Thoracic aorta (tissue), 2 donors: ENCODE data around the gene CDK5. TPM values are rescaled to one million over a fixed set of nuclear protein-coding genes. Genes with fewer than 3 reads are reported as not detected.

Source experiments
- ATAC-seq: fragments of 150-250 bp; one replicate; pipeline ENCODE4 v1.8.0; 2017; ENCODE audit warnings: low read depth; ENCODE audit not compliant: insufficient number of reproducible peaks, low FRiP score
- DNase-seq: peaks from one replicate; pipeline ENCODE4 v3.0.0-alpha.2; 2020; ENCODE audit warnings: low spot score
- H3K27ac ChIP-seq, 2 donors: fragments of 200-600 bp; sonication (generic); 1 replicate in 1 of 2; 2 replicates in 1 of 2; pipeline ENCODE4 v1.5.1; 2016; ENCODE audit warnings: mild to moderate bottlenecking in 2 of 2, moderate library complexity in 2 of 2
- H3K27me3 ChIP-seq: fragments of 200-600 bp; sonication (generic); replicated peaks from 2 replicates; pipeline ENCODE4 v1.6.0; 2016; ENCODE audit warnings: mild to moderate bottlenecking; ENCODE audit not compliant: insufficient read depth
- H3K36me3 ChIP-seq: fragments of 200-600 bp; sonication (generic); one replicate; pipeline ENCODE4 v1.5.1; 2016
- H3K4me1 ChIP-seq, 2 donors: fragments of 200-600 bp; sonication (generic); 1 replicate in 1 of 2; 2 replicates in 1 of 2; pipeline versions ENCODE4 v1.5.1 to v1.6.0; 2016; ENCODE audit warnings: low read depth in 2 of 2, mild to moderate bottlenecking in 1 of 2; ENCODE audit not compliant: control insufficient read depth in 1 of 2
- H3K4me3 ChIP-seq: fragments of 200-600 bp; sonication (generic); 2 replicates; pipeline ENCODE4 v1.5.1; 2016; ENCODE audit warnings: mild to moderate bottlenecking
- H3K9me3 ChIP-seq: fragments of 200-600 bp; sonication (generic); 2 replicates; pipeline ENCODE4 v1.5.1; 2016
- total RNA-seq, 2 donors: library from RNA; depleted of rRNA; stranded (reverse); fragments of >200 nt; gene quantifications; one replicate each; pipeline versions ENCODE4 v1.1.0 to v1.2.3, GENCODE V29; 2016
- TF ChIP-seq, protein P1 (sequence below): fragments of 200-600 bp; sonication (generic); IDR thresholded peaks from one replicate; pipeline ENCODE4 v1.5.1; 2019; ENCODE audit warnings: antibody characterized with exemption

CDK5 gene
- total RNA-seq, 2 donors from 2014 or later = 1.8 to 3.1 TPM

DNA sequence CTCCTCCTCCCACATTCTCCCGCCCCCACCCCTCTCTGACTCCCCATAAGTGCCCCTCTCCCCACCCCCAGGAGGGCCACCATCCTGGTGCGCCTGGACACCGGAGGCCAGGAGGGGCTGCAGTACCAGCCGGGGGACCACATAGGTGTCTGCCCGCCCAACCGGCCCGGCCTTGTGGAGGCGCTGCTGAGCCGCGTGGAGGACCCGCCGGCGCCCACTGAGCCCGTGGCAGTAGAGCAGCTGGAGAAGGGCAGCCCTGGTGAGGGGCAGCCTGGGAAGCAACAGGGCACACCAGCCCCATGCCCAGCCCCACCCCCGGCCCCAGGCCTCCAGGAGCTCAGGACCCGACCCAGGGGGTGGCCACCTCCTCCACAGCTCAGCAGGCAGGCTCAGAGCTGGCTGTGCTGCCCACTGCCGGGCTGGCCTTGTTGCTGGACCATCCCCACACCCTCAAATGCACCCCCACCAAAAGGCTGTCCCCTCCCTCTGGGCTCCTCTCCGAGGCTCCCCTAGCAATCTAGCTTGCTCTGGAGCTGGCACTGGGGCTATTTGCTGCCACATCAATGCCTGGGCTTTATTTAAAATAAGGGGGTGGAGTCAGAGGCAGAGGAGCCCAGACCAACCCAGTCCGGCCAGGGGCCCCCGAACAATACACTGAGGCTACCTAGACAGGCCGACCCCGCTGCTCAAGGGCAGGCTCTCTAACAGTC is 48.2 kb downstream of the CDK5 start:
- H3K36me3 ChIP-seq = no peaks in the 10 kb centered on the region
- H3K27me3 ChIP-seq = peaks cover 4% of the 10 kb centered on the region
- no peak for ATAC-seq
- no peak overlapping the region for H3K27ac ChIP-seq
- no peak for DNase-seq
- H3K4me3 ChIP-seq = no peak overlapping the region
- TF ChIP-seq, protein P1, sequence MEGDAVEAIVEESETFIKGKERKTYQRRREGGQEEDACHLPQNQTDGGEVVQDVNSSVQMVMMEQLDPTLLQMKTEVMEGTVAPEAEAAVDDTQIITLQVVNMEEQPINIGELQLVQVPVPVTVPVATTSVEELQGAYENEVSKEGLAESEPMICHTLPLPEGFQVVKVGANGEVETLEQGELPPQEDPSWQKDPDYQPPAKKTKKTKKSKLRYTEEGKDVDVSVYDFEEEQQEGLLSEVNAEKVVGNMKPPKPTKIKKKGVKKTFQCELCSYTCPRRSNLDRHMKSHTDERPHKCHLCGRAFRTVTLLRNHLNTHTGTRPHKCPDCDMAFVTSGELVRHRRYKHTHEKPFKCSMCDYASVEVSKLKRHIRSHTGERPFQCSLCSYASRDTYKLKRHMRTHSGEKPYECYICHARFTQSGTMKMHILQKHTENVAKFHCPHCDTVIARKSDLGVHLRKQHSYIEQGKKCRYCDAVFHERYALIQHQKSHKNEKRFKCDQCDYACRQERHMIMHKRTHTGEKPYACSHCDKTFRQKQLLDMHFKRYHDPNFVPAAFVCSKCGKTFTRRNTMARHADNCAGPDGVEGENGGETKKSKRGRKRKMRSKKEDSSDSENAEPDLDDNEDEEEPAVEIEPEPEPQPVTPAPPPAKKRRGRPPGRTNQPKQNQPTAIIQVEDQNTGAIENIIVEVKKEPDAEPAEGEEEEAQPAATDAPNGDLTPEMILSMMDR = no peak
- H3K9me3 ChIP-seq = no peaks in the 10 kb centered on the region
- H3K4me1 ChIP-seq = peaks cover 9 to 15% of the 10 kb centered on the region in 2 donors

DNA sequence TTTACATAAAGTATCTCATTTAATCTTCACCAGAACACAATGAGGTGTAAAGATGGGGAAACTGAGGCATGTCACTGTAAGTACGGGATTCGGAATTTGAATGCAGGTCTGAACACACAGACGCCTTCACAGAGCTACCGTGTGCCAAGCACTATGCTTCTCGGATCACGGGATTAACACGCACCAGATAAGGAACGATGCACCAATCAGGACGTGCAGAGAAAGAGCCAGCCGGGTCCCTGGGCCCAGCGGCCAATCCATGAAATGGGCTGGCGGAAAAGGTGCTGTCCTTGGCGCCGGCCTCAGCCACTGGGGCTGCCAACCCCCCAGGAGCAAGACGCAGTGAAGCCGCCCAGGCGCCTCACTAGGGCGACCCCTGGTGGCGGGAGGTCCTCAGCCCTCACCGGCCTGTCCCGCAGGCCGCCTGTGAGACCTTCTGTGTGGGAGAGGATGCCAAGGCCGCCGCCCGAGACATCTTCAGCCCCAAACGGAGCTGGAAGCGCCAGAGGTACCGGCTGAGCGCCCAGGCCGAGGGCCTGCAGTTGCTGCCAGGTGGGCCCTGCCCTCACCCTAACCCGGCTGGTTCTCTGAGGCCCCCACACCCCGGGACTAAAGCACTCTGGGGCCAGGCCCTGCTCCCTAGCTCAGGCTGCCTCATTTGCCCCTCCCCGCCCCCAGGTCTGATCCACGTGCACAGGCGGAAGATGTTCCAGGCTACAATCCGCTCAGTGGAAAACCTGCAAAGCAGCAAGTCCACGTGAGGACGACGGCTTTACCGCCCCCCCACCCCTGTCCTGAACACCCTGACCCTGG is 49.0 kb downstream of the CDK5 start:
- no peak for ATAC-seq
- peaks cover 3 to 9% of the 10 kb centered on the region in 2 donors for H3K4me1 ChIP-seq
- no peaks in the 10 kb centered on the region for H3K9me3 ChIP-seq
- peaks cover 4% of the 10 kb centered on the region for H3K27me3 ChIP-seq
- H3K36me3 ChIP-seq = no peaks in the 10 kb centered on the region
- no peak overlapping the region for H3K27ac ChIP-seq
- TF ChIP-seq, protein P1 = peak; percentile 54
- peak overlapping the region; percentile 22 for H3K4me3 ChIP-seq
- no peak for DNase-seq

DNA sequence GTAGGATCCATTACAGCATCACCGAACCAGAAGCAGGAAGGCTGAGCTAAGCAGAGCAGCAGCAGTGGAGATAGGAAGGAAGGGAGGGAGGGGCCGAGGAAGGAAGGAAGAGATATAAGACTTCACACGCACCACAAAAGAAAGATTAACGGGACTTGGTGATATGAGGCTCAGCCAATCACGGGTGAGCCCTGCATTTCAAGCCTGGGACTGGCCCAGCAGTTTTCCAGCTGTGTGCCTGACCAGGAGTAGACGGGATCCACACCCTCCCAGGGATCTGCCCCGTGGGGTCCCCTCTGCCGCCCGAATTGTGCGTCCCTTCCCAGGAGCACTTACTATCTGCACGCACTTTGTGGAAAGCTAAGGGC is 49.6 kb downstream of the CDK5 start:
- Histone ChIP-seq H3K27me3 (peaks cover 4% of the 10 kb centered on the region), H3K36me3 (no peaks in the 10 kb centered on the region), H3K27ac (no peak overlapping the region), H3K9me3 (no peaks in the 10 kb centered on the region), H3K4me1 (peaks cover 0 to 4% of the 10 kb centered on the region in 2 donors), H3K4me3 (peak overlapping the region; percentile 22)
- TF ChIP-seq, protein P1 = no peak
- no peak for ATAC-seq
- DNase-seq = no peak

DNA sequence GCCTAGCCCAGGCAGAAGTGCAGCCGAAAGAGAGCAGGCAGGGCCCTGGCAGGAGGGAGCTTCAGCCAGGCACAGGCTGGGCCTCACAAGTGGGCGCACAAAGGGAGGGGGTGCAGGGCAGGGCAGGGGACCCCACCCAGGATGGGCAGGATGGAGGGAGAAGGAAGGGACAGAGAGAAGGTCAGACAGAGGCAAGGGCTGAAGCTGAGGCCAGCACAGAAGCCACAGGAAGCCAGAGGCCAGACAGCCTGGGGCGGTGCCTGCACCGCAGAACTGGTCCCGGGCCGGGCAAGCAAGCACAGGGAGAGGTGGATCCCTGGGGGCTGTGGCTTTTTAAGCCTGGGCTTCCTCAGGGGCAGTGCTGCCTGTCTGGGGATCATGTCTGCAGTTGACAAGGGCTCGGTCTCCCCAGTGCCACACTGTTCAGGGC is 50.2 kb downstream of the CDK5 start:
- TF ChIP-seq, protein P1 = no peak
- Histone ChIP-seq H3K4me1 (peaks cover 0 to 4% of the 10 kb centered on the region in 2 donors), H3K9me3 (no peaks in the 10 kb centered on the region), H3K4me3 (no peak overlapping the region), H3K36me3 (no peaks in the 10 kb centered on the region), H3K27me3 (peaks cover 4% of the 10 kb centered on the region), H3K27ac (no peak overlapping the region)
- ATAC-seq = no peak
- no peak for DNase-seq

DNA sequence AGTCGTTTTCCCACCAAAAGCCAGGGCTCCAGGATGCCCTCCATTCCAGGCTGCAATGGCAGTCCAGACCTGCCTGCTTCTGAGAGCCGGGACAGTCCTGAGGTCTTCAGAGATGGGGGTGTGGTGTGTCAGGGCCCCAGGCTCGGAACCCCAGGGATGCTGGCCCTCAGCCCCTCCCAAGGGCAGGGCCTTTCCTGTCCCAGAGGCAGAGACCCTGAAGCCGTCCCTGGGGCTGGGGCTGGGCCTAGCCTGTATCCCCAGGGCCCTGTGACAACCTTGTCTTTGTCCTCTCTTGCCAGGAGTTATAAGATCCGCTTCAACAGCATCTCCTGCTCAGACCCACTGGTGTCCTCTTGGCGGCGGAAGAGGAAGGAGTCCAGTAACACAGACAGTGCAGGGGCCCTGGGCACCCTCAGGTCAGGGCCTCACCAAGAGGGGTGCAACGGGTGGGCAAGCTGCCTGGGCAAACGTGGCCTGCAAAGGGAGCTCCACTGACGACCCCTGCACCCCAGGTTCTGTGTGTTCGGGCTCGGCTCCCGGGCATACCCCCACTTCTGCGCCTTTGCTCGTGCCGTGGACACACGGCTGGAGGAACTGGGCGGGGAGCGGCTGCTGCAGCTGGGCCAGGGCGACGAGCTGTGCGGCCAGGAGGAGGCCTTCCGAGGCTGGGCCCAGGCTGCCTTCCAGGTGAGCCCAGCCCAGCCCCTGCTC is 51.0 kb downstream of the CDK5 start:
- no peaks in the 10 kb centered on the region for H3K36me3 ChIP-seq
- TF ChIP-seq, protein P1 = no peak
- H3K27ac ChIP-seq = no peak overlapping the region
- peaks cover 4% of the 10 kb centered on the region for H3K27me3 ChIP-seq
- no peak for DNase-seq
- H3K9me3 ChIP-seq = no peaks in the 10 kb centered on the region
- no peak for ATAC-seq
- H3K4me1 ChIP-seq = peaks cover 0 to 4% of the 10 kb centered on the region in 2 donors
- no peak overlapping the region for H3K4me3 ChIP-seq
